Endodermal cell (in vitro differentiated cells): ENCODE results near the gene PIP4K2C. TPM values are rescaled to one million over a fixed set of nuclear protein-coding genes. Genes with fewer than 3 reads are reported as not detected.

Experiments used
- DNase-seq: peaks from one replicate; pipeline ENCODE4 v3.0.0-alpha.2; 2017
- H3K27ac ChIP-seq: 2 replicates; pipeline ENCODE4 v1.5.1; 2013; ENCODE audit warnings: mild to moderate bottlenecking, low read depth, low read length, moderate library complexity
- H3K27me3 ChIP-seq: 2 replicates; pipeline ENCODE4 v1.6.1; 2013; ENCODE audit warnings: mild to moderate bottlenecking, low read length, moderate library complexity; ENCODE audit not compliant: insufficient read depth, control insufficient read depth, poor library complexity, severe bottlenecking
- H3K36me3 ChIP-seq: 2 replicates; pipeline ENCODE4 v1.7.0; 2013; ENCODE audit warnings: mild to moderate bottlenecking, low read length, moderate library complexity; ENCODE audit not compliant: control insufficient read depth, insufficient read depth
- H3K4me1 ChIP-seq: one replicate; pipeline ENCODE4 v1.7.0; 2013; ENCODE audit warnings: low read length; ENCODE audit not compliant: control insufficient read depth, insufficient read depth
- H3K4me3 ChIP-seq: 2 replicates; pipeline ENCODE4 v1.5.1; 2013; ENCODE audit warnings: mild to moderate bottlenecking, low read length, moderate library complexity
- H3K9ac ChIP-seq: 2 replicates; pipeline ENCODE4 v1.6.1; 2013; ENCODE audit warnings: mild to moderate bottlenecking, low read length, moderate library complexity; ENCODE audit not compliant: poor library complexity, severe bottlenecking; ENCODE audit errors: extremely low read depth
- H3K9me3 ChIP-seq: 2 replicates; pipeline ENCODE4 v1.6.1; 2013; ENCODE audit warnings: mild to moderate bottlenecking, low read length, moderate library complexity; ENCODE audit not compliant: control insufficient read depth
- H3K27ac Mint-ChIP-seq: 2 replicates; pipeline ENCODE4 v1.8.0; 2020; ENCODE audit warnings: mixed read lengths
- H3K27me3 Mint-ChIP-seq: 2 replicates; pipeline ENCODE4 v1.8.0; 2021; ENCODE audit warnings: mild to moderate bottlenecking, mixed read lengths; ENCODE audit not compliant: insufficient read depth
- H3K36me3 Mint-ChIP-seq: 2 replicates; pipeline ENCODE4 v1.8.0; 2020; ENCODE audit warnings: low read depth, mixed read lengths
- H3K4me1 Mint-ChIP-seq: 2 replicates; pipeline ENCODE4 v1.8.0; 2020; ENCODE audit warnings: mixed read lengths
- H3K4me3 Mint-ChIP-seq: 2 replicates; pipeline ENCODE4 v1.8.0; 2020; ENCODE audit warnings: mild to moderate bottlenecking, moderate library complexity, mixed read lengths
- H3K9me3 Mint-ChIP-seq: 2 replicates; pipeline ENCODE4 v1.8.0; 2020; ENCODE audit warnings: mild to moderate bottlenecking, mixed read lengths
- WGBS, 2 experiments: methylation state at CpG; one replicate each; pipeline versions ENCODE4 v1.1.5 to v1.1.7; 2013; ENCODE audit warnings: missing lambda C conversion rate in 2 of 2, mixed read lengths in 1 of 2; ENCODE audit not compliant: insufficient coverage in 1 of 2, insufficient read length in 1 of 2; 5-methylcytosine and 5-hydroxymethylcytosine counted together
- total RNA-seq, 2 donors: library from RNA; stranded (reverse); fragmentation: NEBNext Ultra II Directional in 1 of 2; extraction: Animal tissue kit (Norgen Biotek cat#: 25700) in 1 of 2; gene quantifications; 2 replicates in 1 of 2; 3 replicates in 1 of 2; pipeline ENCODE4 v1.2.1, GENCODE V29; 2021
- TF ChIP-seq, protein P1 (sequence below): fragments of 200-600 bp; sonication (generic); conservative IDR thresholded peaks from 2 replicates; pipeline ENCODE4 v1.5.0; 2021; ENCODE audit warnings: antibody characterized with exemption, mild to moderate bottlenecking

PIP4K2C gene
- total RNA-seq, 2 donors from 2014 or later = 40.9 to 45.5 TPM

DNA sequence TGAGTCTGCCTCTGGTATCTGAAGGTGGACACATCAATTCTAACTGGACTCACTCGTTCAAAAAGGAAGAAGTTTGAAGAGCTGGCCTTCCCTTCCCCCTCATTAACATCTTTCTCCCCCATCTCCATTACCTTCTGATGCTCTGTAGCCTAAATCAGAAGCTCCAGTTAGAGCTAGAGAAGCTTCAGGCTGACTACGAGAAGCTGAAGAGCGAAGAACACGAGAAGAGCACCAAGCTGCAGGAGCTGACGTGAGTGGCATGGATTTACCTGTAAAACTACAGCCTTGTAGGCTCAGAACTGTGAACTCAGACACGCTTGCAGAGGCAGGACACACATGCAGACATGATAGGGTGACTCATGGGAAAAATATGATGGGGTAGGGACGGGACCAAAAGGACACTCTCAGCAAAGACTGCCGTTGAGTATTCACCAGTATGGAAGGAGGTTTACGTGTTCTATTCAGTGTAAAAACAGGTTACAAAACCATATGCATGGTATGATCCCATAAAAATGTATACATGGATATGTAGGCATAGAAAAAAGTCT, 14.3 kb upstream of the PIP4K2C start:
- 89 to 92% methylated on average over 7 to 9 of the region's 9 CpGs for WGBS, 2 experiments

DNA sequence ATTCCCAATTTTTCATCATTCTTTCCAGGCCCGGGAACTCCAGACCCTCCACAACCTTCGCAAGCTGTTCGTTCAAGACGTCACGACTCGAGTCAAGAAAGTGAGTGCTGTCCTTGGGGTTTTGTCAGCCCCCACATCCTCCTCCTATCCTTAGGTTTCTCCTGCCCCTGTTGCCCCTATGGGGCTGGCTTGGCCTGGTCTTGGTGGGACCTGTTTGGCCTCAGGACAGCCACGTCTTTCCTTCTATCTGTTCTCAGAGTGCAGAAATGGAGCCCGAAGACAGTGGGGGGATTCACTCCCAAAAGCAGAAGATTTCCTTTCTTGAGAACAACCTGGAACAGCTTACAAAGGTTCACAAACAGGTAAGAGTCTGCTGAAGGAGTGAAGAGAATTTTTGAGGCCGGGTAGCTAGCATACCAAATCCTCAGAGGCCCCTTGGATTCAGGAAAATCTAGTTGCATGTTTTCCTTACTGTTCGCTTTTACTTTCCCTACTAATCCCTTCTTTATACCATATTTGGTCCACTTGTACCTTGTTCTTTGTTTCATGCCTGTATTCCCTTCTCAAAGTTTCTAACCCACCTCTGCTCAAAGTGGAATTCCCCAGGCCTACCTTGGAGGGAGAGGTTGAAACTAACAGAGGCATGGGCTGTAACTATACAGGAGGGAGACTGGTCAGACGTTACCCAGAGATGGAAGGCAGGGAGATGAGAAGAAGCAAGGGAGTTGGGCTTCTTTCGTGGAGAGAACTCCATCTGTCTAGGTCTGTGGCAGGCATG, 12.8 kb upstream of the PIP4K2C start:
- H3K4me3 Mint-ChIP-seq = no peak overlapping the region

More for the DNA sequence above, 14.3 kb upstream of the PIP4K2C start:
- H3K9me3 ChIP-seq = no peaks in the 10 kb centered on the region
- no peaks in the 10 kb centered on the region for H3K36me3 ChIP-seq
- no peak overlapping the region for H3K27ac ChIP-seq
- Mint-ChIP-seq H3K9me3 (no peaks in the 10 kb centered on the region), H3K4me1 (no peaks in the 10 kb centered on the region), H3K4me3 (no peak overlapping the region), H3K27ac (no peak overlapping the region), H3K36me3 (peaks cover 43% of the 10 kb centered on the region), H3K27me3 (peaks cover 2% of the 10 kb centered on the region)
- no peaks in the 10 kb centered on the region for H3K4me1 ChIP-seq
- H3K27me3 ChIP-seq = peaks cover 24% of the 10 kb centered on the region
- no peak for DNase-seq
- H3K4me3 ChIP-seq = no peak overlapping the region
- no peak overlapping the region for H3K9ac ChIP-seq
- TF ChIP-seq, protein P1, sequence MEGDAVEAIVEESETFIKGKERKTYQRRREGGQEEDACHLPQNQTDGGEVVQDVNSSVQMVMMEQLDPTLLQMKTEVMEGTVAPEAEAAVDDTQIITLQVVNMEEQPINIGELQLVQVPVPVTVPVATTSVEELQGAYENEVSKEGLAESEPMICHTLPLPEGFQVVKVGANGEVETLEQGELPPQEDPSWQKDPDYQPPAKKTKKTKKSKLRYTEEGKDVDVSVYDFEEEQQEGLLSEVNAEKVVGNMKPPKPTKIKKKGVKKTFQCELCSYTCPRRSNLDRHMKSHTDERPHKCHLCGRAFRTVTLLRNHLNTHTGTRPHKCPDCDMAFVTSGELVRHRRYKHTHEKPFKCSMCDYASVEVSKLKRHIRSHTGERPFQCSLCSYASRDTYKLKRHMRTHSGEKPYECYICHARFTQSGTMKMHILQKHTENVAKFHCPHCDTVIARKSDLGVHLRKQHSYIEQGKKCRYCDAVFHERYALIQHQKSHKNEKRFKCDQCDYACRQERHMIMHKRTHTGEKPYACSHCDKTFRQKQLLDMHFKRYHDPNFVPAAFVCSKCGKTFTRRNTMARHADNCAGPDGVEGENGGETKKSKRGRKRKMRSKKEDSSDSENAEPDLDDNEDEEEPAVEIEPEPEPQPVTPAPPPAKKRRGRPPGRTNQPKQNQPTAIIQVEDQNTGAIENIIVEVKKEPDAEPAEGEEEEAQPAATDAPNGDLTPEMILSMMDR = no peak

DNA sequence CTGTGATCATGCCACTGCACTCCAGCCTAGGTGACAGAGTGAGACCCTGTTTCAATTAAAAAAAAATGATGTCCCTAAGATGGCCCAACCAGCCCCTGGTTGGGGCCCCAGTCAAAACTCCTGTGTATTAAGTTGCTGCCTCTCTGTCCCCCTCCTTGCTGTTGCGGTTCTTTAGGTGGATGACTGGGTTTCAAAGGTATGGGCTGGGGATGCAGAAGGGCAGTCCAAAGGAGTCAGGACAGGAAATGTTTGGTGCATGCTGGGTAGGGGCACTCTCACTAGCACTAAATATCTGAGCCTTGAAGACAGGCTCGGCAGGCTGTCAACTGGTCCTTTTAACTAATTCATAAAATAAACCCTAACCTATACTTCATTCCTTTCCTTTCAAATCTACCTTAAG, 12.0 kb upstream of the PIP4K2C start:
- peaks cover 6% of the 10 kb centered on the region for H3K4me1 Mint-ChIP-seq
- Histone ChIP-seq H3K9ac (no peak overlapping the region), H3K9me3 (no peaks in the 10 kb centered on the region), H3K4me3 (no peak overlapping the region), H3K27me3 (peaks cover 31% of the 10 kb centered on the region), H3K36me3 (no peaks in the 10 kb centered on the region), H3K4me1 (no peaks in the 10 kb centered on the region), H3K27ac (no peak overlapping the region)
- H3K27ac Mint-ChIP-seq = no peak overlapping the region
- H3K27me3 Mint-ChIP-seq = peaks cover 2% of the 10 kb centered on the region
- DNase-seq = no peak
- TF ChIP-seq, protein P1 = no peak
- H3K4me3 Mint-ChIP-seq = no peak overlapping the region
- WGBS, 2 experiments = 94 to 100% methylated on average over 2 of the region's 2 CpGs
- peaks cover 36% of the 10 kb centered on the region for H3K36me3 Mint-ChIP-seq
- H3K9me3 Mint-ChIP-seq = no peaks in the 10 kb centered on the region

More for the DNA sequence above, 12.8 kb upstream of the PIP4K2C start:
- TF ChIP-seq, protein P1 = no peak
- Histone ChIP-seq H3K9ac (no peak overlapping the region), H3K27me3 (peaks cover 28% of the 10 kb centered on the region), H3K4me3 (no peak overlapping the region), H3K9me3 (no peaks in the 10 kb centered on the region), H3K4me1 (no peaks in the 10 kb centered on the region), H3K36me3 (no peaks in the 10 kb centered on the region), H3K27ac (no peak overlapping the region)
- no peaks in the 10 kb centered on the region for H3K9me3 Mint-ChIP-seq
- no peak for DNase-seq
- H3K4me1 Mint-ChIP-seq = peaks cover under 1% of the 10 kb centered on the region
- no peak overlapping the region for H3K27ac Mint-ChIP-seq
- WGBS, 2 experiments = 92 to 93% methylated on average over 12 of the region's 12 CpGs
- H3K27me3 Mint-ChIP-seq = peaks cover 2% of the 10 kb centered on the region
- peaks cover 36% of the 10 kb centered on the region for H3K36me3 Mint-ChIP-seq
